GM10266 (cell line): Measurements from ENCODE around the gene UBE2E2.
A peak's percentile ranks its signal among the peaks of the same experiment; 100 is the strongest.

Experiments used
- DNase-seq: peaks from one replicate; pipeline ENCODE4 v3.0.0; 2012; ENCODE audit errors: extremely low spot score
- TF ChIP-seq, protein P1 (sequence below): IDR thresholded peaks from 2 replicates; pipeline ENCODE4 v1.5.1; 2012; ENCODE audit warnings: mild to moderate bottlenecking, low read depth; ENCODE audit not compliant: control insufficient read depth, insufficient read depth; ENCODE audit errors: missing control alignments

The UBE2E2 gene

DNA sequence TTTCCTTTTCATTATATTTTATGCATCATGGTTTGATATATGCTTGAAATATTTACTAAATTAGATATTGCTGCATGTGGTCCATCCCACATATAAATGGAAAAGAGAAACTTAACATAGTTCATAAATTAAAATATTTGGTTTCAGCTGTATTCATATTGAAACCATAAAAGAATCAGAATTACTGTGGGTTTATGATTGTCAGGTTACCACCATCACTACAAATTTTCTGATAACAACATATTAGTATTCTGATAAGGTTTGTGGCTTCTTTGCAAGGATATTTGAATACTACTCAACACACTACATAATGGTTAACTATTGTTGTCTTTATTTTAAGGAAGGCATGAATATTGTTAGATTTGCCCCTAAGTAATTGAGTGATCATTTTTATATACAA, 235.5 kb downstream of the UBE2E2 start:
- no peak for DNase-seq

DNA sequence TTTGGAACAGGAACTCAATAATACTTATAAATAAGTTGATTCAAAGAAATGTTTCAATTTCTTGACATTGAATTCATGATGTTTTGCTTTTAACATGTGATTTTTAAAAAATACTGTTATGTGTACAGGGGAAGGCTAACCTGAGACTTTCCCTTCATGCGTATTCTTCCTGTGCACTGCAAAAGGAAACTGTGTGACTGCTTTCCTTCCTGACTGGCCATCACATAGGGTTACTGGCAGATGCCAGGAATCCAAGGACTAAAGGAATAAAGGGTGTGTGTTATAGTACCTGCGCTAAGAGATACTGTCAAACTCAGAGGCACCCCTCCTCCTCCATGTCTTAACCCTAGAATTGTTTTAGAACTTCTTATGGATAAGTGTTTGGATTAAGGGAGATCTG, 236.0 kb downstream of the UBE2E2 start:
- DNase-seq = no peak
- TF ChIP-seq, protein P1, sequence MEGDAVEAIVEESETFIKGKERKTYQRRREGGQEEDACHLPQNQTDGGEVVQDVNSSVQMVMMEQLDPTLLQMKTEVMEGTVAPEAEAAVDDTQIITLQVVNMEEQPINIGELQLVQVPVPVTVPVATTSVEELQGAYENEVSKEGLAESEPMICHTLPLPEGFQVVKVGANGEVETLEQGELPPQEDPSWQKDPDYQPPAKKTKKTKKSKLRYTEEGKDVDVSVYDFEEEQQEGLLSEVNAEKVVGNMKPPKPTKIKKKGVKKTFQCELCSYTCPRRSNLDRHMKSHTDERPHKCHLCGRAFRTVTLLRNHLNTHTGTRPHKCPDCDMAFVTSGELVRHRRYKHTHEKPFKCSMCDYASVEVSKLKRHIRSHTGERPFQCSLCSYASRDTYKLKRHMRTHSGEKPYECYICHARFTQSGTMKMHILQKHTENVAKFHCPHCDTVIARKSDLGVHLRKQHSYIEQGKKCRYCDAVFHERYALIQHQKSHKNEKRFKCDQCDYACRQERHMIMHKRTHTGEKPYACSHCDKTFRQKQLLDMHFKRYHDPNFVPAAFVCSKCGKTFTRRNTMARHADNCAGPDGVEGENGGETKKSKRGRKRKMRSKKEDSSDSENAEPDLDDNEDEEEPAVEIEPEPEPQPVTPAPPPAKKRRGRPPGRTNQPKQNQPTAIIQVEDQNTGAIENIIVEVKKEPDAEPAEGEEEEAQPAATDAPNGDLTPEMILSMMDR = no peak

More for the DNA sequence above, 235.5 kb downstream of the UBE2E2 start:
- TF ChIP-seq, protein P1 = no peak

DNA sequence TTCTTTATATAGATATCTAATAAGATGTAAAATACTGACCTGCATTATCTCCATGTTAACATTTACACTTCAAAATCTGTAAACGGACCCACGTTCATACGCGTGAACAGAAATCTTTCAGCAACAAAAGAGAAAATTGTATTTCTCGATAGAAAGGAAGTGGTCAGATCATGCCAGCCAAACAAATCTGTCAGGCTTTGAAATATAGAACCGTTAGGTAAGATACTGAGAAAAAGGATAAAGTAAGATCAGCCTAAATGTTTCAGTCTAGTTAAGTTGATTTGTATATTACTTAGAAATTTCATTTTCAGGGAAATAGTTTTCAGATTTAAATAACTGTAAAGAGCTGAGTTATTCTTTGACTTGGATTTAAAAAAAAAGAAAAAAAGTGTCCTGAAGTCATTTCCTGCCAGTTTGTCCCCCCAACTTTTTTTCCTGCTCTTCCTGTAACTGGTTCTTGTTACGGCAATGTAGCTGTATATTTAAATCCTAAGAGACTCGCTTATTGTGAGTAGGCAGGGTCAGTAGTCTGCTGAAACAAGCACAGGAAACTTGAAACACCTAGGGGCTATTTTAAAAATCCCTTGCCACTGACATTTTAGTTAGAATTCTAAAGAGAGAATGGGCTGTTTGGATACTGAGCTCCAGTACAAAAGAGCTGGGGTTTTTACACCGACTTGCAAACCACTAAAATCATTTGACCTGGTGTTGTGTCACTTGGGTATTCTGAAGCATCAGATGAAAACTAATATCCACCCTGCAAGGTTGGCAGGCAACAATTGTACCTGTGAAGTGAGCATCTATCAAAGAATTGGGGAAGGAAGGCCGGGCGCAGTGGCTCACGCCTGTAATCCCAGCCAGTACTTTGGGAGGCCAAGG, 237.5 kb downstream of the UBE2E2 start:
- DNase-seq = no peak
- TF ChIP-seq, protein P1 = no peak

DNA sequence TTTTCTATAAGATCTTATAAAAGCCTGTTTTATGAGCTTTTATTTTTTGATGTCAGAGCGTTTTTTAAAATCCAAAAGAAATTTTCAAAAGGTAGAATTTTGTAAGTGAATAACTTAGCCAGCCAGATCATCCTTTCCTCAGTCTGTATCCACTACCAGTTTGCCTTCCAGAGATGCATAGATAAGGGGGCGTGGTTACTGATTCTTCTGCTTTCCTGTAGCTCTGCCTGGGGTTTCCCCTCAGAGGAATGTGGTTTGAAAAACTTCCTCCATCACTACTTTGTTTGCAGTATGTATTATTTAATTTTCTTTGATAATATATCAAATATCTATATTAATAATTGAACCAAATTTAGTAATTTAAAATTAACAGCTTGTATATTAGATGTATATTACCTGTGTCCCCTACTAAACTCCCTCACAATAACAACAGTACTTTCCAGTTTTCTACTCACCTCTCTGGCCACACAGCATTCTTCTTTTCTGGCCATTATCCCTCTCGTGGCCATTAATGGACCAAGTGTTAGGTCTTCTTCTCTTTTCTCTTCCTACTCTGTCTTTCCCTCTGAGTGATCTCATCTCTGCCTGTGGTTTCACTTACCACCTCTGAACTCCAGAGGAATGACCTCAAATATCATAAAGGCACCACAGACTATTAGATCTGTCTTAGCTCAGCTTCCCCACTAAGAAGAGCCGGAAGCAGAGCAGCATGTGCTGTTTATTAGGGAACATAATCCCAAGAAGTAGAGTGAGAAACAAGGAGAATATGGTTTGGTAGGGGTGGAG, 239.7 kb downstream of the UBE2E2 start:
- TF ChIP-seq, protein P1 = no peak
- DNase-seq = peak; percentile 13

DNA sequence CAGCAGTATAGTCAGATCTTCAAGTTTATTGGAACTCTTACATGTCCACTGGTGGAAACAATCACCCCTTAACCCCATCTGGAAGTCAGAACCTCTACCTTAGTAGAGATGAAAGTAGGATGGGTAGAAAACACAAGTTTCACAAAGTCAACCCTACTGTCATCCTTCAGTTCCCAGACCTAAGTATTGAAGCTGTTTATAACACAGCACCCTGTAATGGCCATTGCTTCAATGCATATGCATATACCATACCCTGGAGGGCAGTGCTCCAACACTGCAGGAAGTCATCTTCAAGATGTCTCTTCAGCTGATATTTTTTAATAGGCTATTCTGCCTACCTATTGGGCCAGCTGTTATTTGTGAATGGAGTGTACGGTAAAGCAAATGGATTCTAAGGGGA, 241.3 kb downstream of the UBE2E2 start:
- TF ChIP-seq, protein P1 = peak; percentile 9
- DNase-seq = no peak

DNA sequence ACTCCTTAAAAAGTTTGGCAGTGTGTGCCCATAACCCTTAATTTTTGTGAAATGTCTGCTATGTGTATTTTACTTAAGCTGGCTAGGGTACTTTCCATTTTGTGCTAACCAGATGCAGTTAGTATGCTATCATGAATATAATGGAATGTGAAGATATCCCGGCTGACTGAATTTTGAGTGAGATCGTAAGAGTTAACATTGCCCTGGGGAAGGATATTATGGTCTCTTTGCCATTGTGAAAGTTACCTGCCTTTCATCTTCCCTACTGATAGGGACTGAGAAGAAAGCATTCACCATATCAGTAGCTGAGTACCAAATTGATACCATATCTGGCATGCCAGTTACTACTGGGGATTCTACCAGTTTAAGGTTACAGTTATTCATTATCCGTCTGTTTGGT, 243.2 kb downstream of the UBE2E2 start:
- TF ChIP-seq, protein P1 = no peak
- no peak for DNase-seq
